Esophagus muscularis mucosa (tissue), 4 donors: ENCODE measurements around the gene KHDC4. TPM values are rescaled to one million over a fixed set of nuclear protein-coding genes. Genes with fewer than 3 reads are reported as not detected.

Source experiments
- DNase-seq: peaks from one replicate; pipeline ENCODE4 v3.0.0-alpha.2; 2017; ENCODE audit errors: extremely low spot score
- H3K27ac ChIP-seq, 4 donors: fragments of 200-600 bp; sonication (generic); replicated peaks in 1 of 4; 1 replicate in 3 of 4; 2 replicates in 1 of 4; pipeline ENCODE4 v1.5.1; 2016 to 2019; ENCODE audit warnings: mild to moderate bottlenecking in 1 of 4
- H3K27me3 ChIP-seq, 4 donors: fragments of 200-600 bp; sonication (generic); one replicate each; pipeline versions ENCODE4 v1.5.1 to v1.6.0; 2016 to 2019
- H3K36me3 ChIP-seq, 4 donors: fragments of 200-600 bp; sonication (generic); one replicate each; pipeline ENCODE4 v1.5.1; 2016 to 2019
- H3K4me1 ChIP-seq, 4 donors: fragments of 200-600 bp; sonication (generic); one replicate each; pipeline ENCODE4 v1.5.1; 2016 to 2019
- H3K4me3 ChIP-seq, 4 donors: fragments of 200-600 bp; sonication (generic); 1 replicate in 2 of 4; 2 replicates in 2 of 4; pipeline ENCODE4 v1.5.1; 2016 to 2019; ENCODE audit warnings: mild to moderate bottlenecking in 4 of 4, moderate library complexity in 1 of 4
- H3K9me3 ChIP-seq, 4 donors: fragments of 200-600 bp; sonication (generic); 1 replicate in 3 of 4; 2 replicates in 1 of 4; pipeline ENCODE4 v1.5.1; 2016 to 2019
- EP300 ChIP-seq: sonication (generic); formaldehyde crosslinking; IDR thresholded peaks from one replicate; pipeline ENCODE4 v1.6.1; 2017; ENCODE audit warnings: antibody characterized with exemption
- POLR2A ChIP-seq: fragments of 450-650 bp; IDR thresholded peaks from one replicate; pipeline ENCODE4 v1.6.1; 2017; ENCODE audit warnings: antibody characterized with exemption, moderate library complexity, mild to moderate bottlenecking, low read depth
- POLR2AphosphoS5 ChIP-seq, 2 donors: sonication (generic); formaldehyde crosslinking; IDR thresholded peaks; one replicate each; pipeline ENCODE4 v1.6.1; 2017; ENCODE audit warnings: antibody characterized with exemption in 2 of 2
- WGBS: methylation state at CpG from one replicate; pipeline ENCODE4 v1.1.5; 2018; 5-methylcytosine and 5-hydroxymethylcytosine counted together
- intact Hi-C: fragments of 100-400 bp; cut with DNase I; formaldehyde crosslinking; loops from one replicate; pipeline ENCODE4 v1.15.1; 2023
- total RNA-seq, 4 donors: library from RNA; depleted of rRNA; stranded (reverse); fragments of >200 nt; gene quantifications; one replicate each; pipeline versions ENCODE4 v1.1.0 to v1.2.1, GENCODE V29; 2016
- TF ChIP-seq, protein P1 (sequence below), 3 experiments: fragments of 200-600 bp in 2 of 3; fragments of 450-650 bp in 1 of 3; sonication (generic) in 2 of 3; IDR thresholded peaks; one replicate each; pipeline ENCODE4 v1.5.1; 2017 to 2019; ENCODE audit warnings: antibody characterized with exemption in 3 of 3, mild to moderate bottlenecking in 2 of 3, moderate library complexity in 1 of 3

The KHDC4 gene
- total RNA-seq, 4 donors from 2014 or later: 25.8 to 41.5 (median 29.2) TPM

DNA sequence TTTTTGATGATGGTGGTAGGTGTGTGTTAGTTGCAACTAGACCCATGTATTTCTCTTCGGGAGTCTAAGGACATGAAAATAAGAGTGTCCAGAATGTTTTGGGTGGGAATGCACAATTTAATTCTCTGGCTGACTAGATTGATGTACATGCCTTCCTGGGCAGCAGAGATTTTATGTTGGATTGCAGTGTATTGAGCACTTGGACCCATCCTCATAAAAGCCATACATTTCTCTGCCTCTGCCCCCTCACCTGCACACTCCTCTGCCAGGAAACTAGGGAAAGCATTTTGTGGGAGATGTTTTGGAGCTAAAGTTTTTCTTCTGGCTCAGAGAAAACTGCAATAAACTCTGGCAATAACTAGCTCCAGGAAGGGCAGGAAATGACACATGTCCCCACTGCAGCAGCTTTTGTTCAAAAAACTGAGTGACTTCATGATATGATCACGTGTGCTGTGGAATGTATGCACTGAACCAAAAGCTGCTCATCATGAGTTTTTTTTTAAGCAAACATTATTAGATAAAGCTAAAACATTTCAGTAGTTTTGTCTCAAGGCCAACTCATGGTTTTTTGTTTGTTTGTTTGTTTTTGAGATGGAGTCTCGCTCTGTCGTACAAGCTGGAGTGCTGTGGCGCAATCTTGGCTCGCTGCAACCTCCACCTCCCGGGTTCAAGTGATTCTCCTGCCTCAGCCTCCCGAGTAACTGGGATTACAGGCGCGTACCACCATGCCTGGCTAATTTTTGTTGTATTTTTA is 40.6 kb downstream of the KHDC4 start:
- no peak for DNase-seq
- no peak overlapping the region for H3K4me3 ChIP-seq
- 65% methylated on average over 10 of the region's 10 CpGs for WGBS
- peak overlapping the region; percentile 63 to 76 (median 68) for H3K27ac ChIP-seq
- intact Hi-C loops: no loop called here
- no peaks in the 10 kb centered on the region for H3K27me3 ChIP-seq
- H3K36me3 ChIP-seq: peaks cover 8 to 26% (median 19%) of the 10 kb centered on the region in 4 donors
- H3K4me1 ChIP-seq: peaks cover 16 to 21% (median 20%) of the 10 kb centered on the region in 4 donors
- TF ChIP-seq POLR2A: no peak
- TF ChIP-seq POLR2AphosphoS5 (IDR thresholded peaks at IDR 0.05): peak; percentile 48 to 53
- no peaks in the 10 kb centered on the region for H3K9me3 ChIP-seq

DNA sequence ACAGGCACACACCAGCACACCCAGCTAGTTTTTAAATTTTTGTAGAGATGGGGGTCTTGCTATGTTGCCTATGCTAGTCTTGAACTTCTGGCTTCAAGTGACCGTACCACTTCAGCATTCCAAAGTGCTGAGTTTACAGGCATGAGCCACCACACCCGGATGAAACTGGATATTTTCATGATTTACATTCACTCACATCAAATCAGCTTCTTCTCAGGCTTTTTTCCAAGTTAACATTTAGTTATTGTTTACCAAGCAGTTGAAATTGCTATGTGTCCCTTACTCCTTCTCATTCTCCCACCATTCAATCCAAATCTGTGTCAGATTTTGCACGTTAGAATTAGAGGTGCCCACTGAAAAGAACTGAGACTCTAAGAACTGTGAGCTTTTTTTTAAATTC is 41.4 kb downstream of the KHDC4 start:
- no peak for DNase-seq
- peaks cover 8 to 23% (median 15%) of the 10 kb centered on the region in 4 donors for H3K36me3 ChIP-seq
- H3K27me3 ChIP-seq: no peaks in the 10 kb centered on the region
- WGBS: 21% methylated on average over 3 of the region's 3 CpGs
- intact Hi-C loops: no loop called here
- H3K4me1 ChIP-seq: peaks cover 16 to 21% (median 20%) of the 10 kb centered on the region in 4 donors
- no peaks in the 10 kb centered on the region for H3K9me3 ChIP-seq
- H3K27ac ChIP-seq: peak overlapping the region; percentile 63 to 76 (median 68)
- no peak overlapping the region for H3K4me3 ChIP-seq
- TF ChIP-seq POLR2A (no peak), EP300 (no peak), POLR2AphosphoS5 (IDR thresholded peaks at IDR 0.05) (no peak)
- TF ChIP-seq, protein P1, sequence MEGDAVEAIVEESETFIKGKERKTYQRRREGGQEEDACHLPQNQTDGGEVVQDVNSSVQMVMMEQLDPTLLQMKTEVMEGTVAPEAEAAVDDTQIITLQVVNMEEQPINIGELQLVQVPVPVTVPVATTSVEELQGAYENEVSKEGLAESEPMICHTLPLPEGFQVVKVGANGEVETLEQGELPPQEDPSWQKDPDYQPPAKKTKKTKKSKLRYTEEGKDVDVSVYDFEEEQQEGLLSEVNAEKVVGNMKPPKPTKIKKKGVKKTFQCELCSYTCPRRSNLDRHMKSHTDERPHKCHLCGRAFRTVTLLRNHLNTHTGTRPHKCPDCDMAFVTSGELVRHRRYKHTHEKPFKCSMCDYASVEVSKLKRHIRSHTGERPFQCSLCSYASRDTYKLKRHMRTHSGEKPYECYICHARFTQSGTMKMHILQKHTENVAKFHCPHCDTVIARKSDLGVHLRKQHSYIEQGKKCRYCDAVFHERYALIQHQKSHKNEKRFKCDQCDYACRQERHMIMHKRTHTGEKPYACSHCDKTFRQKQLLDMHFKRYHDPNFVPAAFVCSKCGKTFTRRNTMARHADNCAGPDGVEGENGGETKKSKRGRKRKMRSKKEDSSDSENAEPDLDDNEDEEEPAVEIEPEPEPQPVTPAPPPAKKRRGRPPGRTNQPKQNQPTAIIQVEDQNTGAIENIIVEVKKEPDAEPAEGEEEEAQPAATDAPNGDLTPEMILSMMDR (IDR thresholded peaks at IDR 0.05): no peak

DNA sequence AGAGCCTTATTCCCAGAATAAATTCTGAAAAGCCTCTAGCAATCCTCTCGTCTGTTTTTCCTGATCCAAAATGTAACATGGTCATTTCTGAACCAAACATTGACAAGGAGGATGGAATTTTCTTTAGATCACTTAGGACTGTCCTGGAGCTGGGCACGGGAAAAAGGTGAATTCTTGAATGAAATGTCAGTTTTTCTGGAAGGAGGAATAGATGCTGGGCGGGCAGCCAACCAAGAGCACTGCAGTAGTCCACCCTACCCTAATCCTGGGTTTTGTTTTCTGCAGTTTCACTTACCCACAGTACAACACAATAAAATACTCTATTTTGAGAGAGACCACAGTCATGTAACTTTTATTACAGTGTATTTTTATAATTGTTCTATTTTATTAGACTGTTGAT is 44.0 kb downstream of the KHDC4 start:
- Histone ChIP-seq H3K27me3 (no peaks in the 10 kb centered on the region), H3K36me3 (no peaks in the 10 kb centered on the region), H3K4me3 (no peak overlapping the region), H3K4me1 (peaks cover 16 to 21% (median 20%) of the 10 kb centered on the region in 4 donors), H3K27ac (no peak overlapping the region), H3K9me3 (no peaks in the 10 kb centered on the region)
- intact Hi-C loops: no loop called here
- no peak for TF ChIP-seq POLR2AphosphoS5 (IDR thresholded peaks at IDR 0.05)
- TF ChIP-seq, protein P1 (IDR thresholded peaks at IDR 0.05): no peak
- no peak for DNase-seq
- WGBS: 77% methylated on average over 3 of the region's 3 CpGs

DNA sequence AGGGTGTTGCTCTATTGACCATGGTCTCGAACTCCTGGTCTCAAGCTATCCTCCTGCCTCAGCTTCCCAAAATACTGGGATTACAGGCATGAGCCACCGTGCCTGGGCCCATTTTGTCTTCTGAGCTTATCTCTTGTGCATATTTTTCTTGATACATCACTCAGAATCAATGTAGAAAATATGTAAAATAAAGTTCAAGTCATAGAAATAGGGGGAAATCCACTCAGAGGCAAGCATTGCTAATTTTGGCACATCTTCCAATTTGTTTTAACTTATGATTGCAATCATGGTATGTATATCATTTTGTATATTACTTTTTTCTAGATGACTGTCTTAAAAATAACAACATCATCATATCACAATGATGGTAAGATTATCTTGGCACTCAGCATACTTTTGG is 44.6 kb downstream of the KHDC4 start:
- Histone ChIP-seq H3K27me3 (no peaks in the 10 kb centered on the region), H3K4me1 (peaks cover 16 to 22% (median 20%) of the 10 kb centered on the region in 4 donors), H3K36me3 (no peaks in the 10 kb centered on the region), H3K27ac (no peak overlapping the region), H3K9me3 (no peaks in the 10 kb centered on the region), H3K4me3 (no peak overlapping the region)
- DNase-seq: no peak
- 81% methylated on average over 2 of the region's 2 CpGs for WGBS
- intact Hi-C loops: no loop called here
- no peak for TF ChIP-seq POLR2AphosphoS5 (IDR thresholded peaks at IDR 0.05)
- TF ChIP-seq, protein P1 (IDR thresholded peaks at IDR 0.05): no peak
- no peak for TF ChIP-seq EP300
- TF ChIP-seq POLR2A: no peak

DNA sequence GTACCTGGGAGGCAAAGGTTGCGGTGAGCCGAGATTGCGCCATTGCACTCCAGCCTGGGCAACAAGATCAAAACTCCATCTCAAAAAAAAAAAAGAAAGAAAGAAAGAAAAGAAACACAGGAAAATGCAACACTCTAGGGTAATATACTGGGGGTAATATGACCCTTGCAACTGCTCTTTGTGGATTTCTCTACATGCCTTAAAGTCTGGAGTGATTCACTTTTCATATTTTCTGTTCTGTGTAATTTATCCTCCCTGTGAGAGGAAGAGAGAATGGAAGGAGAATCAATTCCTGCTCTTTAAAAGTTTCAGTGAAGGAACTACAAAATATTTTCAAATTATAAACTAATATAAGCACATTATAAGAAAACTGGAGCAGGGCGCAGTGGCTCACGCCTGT is 45.7 kb downstream of the KHDC4 start:
- TF ChIP-seq, protein P1 (IDR thresholded peaks at IDR 0.05): no peak
- no peak for TF ChIP-seq EP300
- no peak for TF ChIP-seq POLR2AphosphoS5 (IDR thresholded peaks at IDR 0.05)
- DNase-seq: no peak
- Histone ChIP-seq H3K36me3 (peaks cover 0 to 4% (median 0%) of the 10 kb centered on the region in 4 donors), H3K27ac (no peak overlapping the region), H3K4me3 (no peak overlapping the region), H3K9me3 (no peaks in the 10 kb centered on the region), H3K27me3 (no peaks in the 10 kb centered on the region), H3K4me1 (peaks cover 10 to 21% (median 12%) of the 10 kb centered on the region in 4 donors)
- 93% methylated on average over 5 of the region's 5 CpGs for WGBS
- intact Hi-C loops: no loop called here
